Measurements from ENCODE around the gene RADIL.

The RADIL gene

DNA sequence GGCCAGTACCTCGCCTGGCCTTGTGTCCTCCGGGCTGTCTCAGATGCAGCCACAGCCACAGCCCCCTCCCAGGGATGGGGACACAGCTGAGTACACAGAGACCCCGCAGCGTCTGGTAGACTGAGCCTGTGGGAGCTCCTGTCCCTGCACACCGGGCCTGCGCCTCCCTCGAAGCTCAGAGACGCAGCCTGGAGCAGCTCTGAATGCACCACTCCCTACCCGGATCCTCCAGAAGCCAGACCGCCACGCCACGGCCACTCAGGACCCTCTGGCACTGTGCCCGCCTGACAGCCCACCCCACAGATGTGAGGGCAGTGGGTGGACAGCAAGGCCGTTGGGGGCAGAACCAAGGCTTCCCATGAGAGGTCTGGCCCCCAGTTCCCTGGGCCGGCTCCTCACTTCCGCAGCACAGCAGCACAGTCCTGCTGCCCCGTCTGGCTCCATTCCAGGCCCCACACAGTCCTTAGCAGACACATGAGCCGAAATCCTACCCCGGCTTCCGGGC, 62.5 kb downstream of the RADIL start:
- no peak overlapping the region for H3K4me3 ChIP-seq (ENCODE audit: low read length)
- TF ChIP-seq ZNF274 (IDR thresholded peaks at IDR 0.05; ENCODE audit: low read depth, low read length), result no peak

DNA sequence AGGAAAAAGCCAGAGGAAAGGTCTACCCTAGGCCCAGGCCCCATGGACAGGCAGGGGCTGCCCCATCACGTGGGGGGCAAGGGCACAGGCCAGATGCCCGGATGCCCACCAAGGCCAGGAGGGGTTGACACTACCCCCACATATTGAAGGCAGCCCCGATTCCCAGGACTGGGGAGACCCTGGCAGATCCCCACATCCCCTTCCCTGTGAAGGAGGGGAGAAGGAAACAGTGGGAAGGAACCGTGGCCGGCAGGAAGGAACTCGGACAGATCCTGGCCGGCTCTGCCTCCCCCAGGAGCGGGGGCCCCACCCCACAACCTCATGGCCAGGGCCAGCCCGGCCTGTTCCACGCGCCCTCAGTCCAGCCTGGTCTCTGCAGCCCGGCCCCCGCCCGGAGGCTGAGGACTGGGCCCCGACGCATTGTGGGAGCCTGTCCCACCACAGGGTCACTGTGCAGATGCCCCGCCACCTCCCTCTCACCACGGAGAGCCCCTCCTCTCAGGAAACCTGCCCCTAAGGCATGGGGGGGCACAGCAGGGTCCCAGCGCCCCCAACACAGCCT, 63.0 kb downstream of the RADIL start:
- H3K4me3 ChIP-seq (ENCODE audit: low read length), result no peak overlapping the region
- TF ChIP-seq ZNF274 (IDR thresholded peaks at IDR 0.05; ENCODE audit: low read depth, low read length), result no peak

DNA sequence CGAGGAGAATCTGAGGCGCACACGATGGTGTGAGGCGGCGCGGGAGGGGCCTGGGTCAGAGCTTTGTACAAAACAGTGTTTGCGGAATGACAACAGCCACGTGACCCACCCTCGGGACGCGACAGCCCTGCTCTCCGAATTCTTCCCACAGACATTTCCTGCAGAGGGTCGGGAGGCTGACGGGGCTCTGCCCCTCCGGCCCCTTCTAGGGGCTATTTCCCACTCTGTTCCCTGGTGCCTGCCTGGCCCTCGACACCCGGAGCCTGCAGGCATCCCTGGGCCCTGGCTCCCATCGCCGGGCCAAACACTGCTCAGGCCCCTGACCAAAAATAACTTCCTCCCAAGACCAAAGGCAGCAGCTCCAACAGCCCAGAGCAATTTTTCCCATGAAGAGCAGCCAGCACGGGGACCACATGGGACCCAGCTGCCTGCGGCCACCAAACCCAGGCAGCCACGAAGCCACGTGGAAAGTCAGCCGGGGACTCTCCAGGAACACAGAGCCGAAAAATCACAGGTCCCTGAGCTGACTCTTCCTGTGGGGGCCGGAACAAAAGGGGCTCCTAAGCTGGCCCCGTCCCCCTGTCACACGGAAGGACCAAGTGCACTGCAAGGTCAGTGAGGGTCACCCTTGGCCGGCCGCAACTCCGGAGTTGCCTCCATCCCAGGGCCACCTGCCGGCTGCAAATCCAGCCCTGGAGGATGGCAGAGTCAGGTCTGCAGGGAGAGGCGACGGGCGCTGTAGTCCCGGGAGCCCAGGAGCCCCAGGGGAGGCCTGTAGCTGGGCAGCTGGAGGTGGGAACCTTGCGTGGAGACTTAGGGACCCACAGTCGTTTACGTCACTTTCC, 63.7 kb downstream of the RADIL start:
- no peak overlapping the region for H3K4me3 ChIP-seq (ENCODE audit: low read length)
- no peak for TF ChIP-seq ZNF274 (IDR thresholded peaks at IDR 0.05; ENCODE audit: low read depth, low read length)

DNA sequence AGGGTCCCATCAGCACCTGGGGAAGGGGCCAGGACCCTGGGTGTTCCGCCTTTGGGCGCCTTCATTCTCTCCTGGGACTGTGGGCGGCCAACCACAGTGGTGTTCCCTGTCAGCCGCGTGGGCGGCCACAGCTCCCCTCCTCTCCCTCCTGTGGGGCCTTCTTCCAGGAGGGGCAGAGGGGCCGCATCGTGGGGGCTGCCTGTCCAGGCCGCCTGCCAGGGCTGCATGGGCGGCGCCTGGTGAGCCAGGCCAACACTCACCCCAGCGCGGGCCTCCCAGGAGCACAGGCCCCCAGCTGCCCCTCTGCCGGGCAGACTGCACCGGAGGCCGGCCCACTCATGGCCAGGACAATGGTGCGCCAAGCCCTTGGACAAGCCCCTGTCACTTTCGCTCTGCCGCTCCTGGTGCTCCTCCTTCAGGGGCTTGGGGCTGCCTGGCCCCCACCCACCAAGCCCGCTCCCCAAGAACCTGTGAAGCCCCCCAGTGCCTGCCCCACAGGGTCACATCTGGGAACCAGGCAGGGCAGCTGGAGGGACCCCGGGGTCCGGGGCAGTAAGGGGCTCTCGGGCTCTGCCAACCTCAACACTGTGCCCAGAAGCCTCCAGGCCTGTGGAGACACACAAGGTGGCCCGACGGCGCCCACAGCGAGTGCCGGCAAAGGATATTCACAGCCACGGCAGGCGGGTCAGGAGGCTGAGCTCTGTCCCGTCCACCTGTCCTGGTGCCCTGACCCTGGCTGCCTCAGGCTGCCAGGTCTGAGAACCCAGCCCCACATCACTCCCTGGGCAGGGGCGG, 65.3 kb downstream of the RADIL start:
- TF ChIP-seq ZNF274 (IDR thresholded peaks at IDR 0.05; ENCODE audit: low read depth, low read length), result no peak
- no peak overlapping the region for H3K4me3 ChIP-seq (ENCODE audit: low read length)

DNA sequence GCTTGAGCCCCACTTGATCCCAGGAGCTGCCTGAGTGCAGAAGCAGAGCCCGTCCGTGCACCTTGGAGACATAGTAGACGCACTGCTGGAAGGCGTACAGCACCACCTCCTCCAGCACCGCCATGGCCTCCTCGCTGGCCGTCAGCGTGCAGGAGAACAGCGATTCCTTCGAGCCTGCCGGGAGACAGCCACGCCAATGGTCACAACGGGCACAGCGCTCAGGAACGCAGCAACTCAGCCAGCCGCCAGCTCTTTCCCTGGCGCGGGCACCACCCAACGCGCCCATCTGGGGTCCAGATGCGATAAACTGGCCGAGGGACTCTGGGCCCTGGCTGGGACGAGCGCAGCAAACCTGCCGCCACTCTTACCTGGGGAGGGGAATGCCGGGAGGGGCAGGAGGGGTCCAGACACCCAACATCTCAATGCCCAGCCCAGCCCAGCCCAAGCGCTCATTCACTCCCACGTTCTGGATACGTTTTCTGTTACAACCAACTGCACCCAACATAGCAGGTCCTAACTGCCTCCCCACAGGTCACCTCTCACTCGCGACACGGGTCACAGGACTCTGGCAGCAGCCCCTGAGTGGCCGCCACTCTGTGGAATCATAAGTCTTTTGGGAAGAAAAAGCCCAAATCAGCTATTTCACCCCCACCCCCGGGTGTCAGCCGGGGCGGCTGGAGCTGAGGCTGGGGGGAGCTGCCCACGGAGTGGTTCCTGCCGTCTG, 66.2 kb downstream of the RADIL start:
- TF ChIP-seq ZNF274 (IDR thresholded peaks at IDR 0.05; ENCODE audit: low read depth, low read length), result no peak

DNA sequence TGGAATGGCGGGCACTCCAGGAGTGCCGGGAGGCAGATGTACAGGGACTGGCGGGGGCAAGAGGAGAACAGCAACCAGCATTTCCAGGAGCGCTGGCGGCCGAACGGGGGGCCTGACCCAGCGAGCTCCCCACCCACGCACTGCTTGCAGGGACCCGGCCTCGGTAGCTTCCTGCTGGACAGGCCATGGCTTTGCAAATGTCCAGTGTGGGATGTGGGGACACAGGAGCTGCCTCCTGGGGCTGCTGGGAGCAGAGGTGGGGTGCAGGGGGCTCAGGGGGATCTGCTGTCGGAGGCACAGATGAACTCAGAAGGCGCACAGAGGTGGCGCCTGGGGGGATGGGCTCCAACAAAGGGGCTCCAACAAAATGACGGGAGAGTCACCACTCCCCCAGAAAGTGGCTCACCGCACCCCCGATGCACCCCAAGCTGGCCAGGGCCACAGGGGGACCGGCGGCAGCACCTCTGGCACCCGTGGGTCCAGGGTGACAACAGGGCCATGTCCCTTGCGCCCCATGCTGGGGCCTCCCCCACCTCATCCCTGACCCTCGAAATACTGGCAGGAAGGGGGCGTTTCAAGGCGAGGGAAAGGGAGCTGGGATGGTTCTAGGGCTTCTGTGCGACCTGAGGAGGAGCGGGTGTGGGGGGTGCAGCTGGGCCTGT, 67.0 kb downstream of the RADIL start:
- TF ChIP-seq ZNF274 (IDR thresholded peaks at IDR 0.05; ENCODE audit: low read depth, low read length), result no peak
- H3K4me3 ChIP-seq (ENCODE audit: low read length), result no peak overlapping the region

More for the DNA sequence above, 66.2 kb downstream of the RADIL start:
- no peak overlapping the region for H3K4me3 ChIP-seq (ENCODE audit: low read length)

DNA sequence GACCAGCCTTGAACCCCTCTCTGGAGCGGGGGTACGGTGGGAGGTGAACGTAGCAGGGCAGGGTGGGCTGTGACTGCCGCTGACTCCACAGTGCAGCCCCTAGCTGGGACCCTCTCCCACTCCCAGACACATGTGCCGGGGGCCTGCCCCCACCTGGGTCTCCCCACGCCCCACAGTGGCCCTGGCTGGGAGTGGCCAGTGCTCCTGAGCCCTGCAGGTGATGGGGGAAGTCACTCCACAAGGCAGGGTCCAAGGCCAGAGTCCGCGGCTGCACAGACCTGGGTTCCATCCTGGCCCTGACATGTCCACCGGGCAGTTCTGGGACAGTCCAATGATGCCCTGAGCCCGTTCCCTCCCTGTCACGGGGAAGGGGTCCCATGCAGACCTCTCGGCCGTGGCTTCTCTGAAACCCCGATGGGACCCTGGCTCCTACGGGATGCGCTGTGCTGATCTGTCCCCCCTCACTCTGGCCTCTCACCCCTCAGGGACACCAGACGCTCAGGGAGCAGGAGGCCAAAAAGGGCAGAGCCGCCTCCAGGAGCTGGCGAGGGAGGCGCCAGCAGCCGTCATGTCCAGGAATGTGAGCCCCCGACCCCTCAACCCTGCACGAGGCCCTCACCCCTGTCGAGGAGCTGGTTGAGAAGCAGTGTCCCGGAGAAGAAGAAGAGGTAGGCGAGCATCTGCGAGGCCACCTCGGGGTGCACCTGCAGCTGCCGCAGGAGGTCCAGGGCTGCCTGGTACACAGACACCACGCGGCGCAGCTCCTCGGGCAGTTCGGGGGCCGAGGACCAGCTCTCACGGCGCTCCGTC, 67.7 kb downstream of the RADIL start:
- no peak for TF ChIP-seq ZNF274 (IDR thresholded peaks at IDR 0.05; ENCODE audit: low read depth, low read length)
- H3K4me3 ChIP-seq (ENCODE audit: low read length), result no peak overlapping the region

DNA sequence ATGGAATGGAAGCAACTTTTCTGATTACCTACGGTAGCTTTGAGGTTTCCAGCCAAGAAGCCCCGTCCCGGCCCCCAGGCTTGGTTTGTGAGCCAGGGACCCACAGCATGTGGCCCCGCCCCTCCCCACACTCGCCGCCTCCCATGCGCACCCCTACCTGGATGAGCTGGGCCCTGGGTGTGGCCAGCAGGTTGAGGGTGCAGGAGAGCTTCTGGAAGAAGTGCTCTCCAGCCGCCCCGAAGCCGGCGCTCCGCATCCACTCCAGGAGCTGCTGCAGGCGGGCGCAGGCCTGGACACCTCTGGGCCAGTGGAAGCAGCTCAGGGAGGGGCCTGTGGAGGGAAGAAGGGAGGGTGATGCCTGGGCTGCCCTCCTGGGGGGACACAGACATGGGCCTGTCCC, 68.4 kb downstream of the RADIL start:
- no peak overlapping the region for H3K4me3 ChIP-seq (ENCODE audit: low read length)
- no peak for TF ChIP-seq ZNF274 (IDR thresholded peaks at IDR 0.05; ENCODE audit: low read depth, low read length)

DNA sequence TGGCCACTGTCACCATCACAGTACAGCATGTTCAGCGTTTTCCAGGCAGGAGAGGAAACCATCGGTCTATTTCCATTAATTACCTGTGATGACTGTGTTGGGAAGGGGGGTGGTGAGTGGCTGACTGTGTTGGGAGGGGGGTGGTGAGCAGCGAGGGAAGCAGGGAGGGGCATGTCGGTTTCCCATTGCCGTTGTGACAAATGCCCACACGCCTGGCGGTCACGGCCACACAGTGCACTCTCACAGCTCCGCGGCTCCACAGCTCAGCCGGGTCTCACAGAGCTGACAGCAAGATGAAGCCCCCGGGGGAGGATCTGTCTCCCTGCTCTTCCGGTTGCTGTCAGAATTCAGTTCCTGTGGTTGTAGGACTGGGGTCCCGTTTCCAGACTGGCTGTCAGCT, 69.1 kb downstream of the RADIL start:
- no peak for TF ChIP-seq ZNF274 (IDR thresholded peaks at IDR 0.05; ENCODE audit: low read depth, low read length)
- no peak overlapping the region for H3K4me3 ChIP-seq (ENCODE audit: low read length)

DNA sequence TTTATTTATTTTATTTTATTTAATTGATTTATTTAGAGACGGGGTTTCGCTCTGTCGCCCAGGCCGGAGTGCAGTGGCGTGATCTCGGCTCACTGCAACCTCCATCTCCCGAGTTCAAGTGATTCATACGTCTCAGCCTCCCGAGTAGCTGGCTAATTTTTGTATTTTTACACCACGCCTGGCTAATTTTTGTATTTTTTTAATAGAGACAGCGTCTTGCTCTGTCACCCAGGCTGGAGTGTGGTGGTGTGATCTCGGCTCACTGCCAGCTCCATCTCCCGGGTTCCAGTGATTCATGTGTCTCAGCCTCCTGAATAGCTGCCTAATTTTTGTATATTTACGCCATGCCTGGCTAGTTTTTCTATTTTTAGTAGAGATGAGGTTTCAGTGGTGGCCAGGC, 73.8 kb downstream of the RADIL start:
- H3K4me3 ChIP-seq (ENCODE audit: low read length), result no peak overlapping the region
- no peak for TF ChIP-seq ZNF274 (IDR thresholded peaks at IDR 0.05; ENCODE audit: low read depth, low read length)

DNA sequence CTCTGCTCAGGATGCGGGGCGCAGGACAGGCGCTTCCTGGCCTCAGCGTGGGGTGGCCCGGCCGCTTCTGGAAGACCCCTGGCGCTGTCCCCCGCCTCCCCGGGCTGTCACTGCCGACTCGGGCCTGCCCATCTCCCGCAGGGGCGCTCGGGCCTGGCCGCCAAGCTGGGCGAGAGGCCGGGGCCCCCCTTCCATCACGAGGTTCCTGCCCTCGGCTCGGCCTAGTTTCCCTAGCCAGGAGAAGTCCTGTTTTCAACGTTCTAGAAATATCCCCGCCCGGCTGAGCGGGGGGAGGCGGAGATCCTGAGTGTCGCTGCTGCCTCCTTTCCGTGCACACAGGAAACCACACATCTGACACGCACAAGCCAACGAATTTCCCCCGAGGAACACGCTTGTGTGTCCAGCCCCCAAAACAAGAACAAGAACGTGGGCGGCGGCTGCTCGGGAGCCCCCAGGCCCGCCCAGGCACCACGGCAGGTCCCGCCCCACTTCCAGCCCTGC, 74.4 kb downstream of the RADIL start:
- H3K4me3 ChIP-seq (ENCODE audit: low read length), result no peak overlapping the region; the same call in 1 of the 2 replicates
- no peak for TF ChIP-seq ZNF274 (IDR thresholded peaks at IDR 0.05; ENCODE audit: low read depth, low read length)

DNA sequence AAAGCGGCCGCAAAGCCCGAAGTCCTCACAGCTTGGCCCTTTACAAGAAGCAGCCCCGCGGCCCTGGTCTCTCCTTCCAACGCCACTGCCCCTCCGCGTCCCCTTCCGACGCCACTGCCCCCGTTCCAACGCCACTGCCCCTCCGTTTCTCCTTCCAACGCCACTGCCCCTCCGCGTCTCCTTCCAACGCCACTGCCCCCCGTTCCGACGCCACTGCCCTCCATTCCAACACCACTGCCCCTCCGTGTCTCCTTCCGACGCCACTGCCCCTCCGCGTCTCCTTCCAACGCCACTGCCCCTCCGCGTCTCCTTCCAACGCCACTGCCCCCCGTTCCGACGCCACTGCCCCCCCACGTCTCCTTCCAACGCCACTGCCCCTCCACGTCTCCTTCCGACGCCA, 75.0 kb downstream of the RADIL start:
- no peak for TF ChIP-seq ZNF274 (IDR thresholded peaks at IDR 0.05; ENCODE audit: low read depth, low read length)
- H3K4me3 ChIP-seq (ENCODE audit: low read length), result no peak overlapping the region

Data from GM08714 (cell line).